C4-2B (cell line): ENCODE results near the gene COG8.
"Not testable (repeated sequence)": the region's sequence is repeated elsewhere in the genome, so short reads cannot be mapped to it uniquely, and the experiment has no call there.

Experiments used
- H3K27ac ChIP-seq: fragments of 450-650 bp; 2 replicates; pipeline ENCODE4 v1.5.1; 2017
- ZFX ChIP-seq: fragments of 450-650 bp; IDR thresholded peaks from 2 replicates; pipeline ENCODE4 v1.6.1; 2017
- TF ChIP-seq, protein P1 (sequence below): fragments of 450-650 bp; conservative IDR thresholded peaks from 2 replicates; pipeline ENCODE4 v1.5.1; 2017; ENCODE audit warnings: mild to moderate bottlenecking

Gene COG8

DNA sequence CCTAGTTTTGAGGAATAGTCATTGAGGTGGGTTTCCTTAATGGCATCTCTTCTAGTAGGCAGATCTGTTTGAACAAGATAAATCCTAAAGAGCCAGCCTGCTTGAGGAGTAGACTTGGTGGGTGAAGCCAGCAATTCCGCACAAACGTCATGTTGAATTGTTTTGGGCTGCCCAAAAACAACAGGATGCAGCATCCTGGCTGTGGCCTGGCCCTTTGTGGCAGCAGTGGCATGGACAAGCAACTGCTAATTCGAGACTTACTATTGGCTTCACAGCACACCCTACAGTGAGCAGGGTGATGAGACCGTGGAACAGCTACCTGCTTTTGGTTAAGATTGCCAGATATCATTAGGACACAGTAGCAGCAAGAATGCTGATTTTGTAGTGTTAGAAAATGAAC is 37.5 kb downstream of the COG8 start:
- TF ChIP-seq, protein P1, sequence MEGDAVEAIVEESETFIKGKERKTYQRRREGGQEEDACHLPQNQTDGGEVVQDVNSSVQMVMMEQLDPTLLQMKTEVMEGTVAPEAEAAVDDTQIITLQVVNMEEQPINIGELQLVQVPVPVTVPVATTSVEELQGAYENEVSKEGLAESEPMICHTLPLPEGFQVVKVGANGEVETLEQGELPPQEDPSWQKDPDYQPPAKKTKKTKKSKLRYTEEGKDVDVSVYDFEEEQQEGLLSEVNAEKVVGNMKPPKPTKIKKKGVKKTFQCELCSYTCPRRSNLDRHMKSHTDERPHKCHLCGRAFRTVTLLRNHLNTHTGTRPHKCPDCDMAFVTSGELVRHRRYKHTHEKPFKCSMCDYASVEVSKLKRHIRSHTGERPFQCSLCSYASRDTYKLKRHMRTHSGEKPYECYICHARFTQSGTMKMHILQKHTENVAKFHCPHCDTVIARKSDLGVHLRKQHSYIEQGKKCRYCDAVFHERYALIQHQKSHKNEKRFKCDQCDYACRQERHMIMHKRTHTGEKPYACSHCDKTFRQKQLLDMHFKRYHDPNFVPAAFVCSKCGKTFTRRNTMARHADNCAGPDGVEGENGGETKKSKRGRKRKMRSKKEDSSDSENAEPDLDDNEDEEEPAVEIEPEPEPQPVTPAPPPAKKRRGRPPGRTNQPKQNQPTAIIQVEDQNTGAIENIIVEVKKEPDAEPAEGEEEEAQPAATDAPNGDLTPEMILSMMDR, result no peak
- no peak for TF ChIP-seq ZFX

DNA sequence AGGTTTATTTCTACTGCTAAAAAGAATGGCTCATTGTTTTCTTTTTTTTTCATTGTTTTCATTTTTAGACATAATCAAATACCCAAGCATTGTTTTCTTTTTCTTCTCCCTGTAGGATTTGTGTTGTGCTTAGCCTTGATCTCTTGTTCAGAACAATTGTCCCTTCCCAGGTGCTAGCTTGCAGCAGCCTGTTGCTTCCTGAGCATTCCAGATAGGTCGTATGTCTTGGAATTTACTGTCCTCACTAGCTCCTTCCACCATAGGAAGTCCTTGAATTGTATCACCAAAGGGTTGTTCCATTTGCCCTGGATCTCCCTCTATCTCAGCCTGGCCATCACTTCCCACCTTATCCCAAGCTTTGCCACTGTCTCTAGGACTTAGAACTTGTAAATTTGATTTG is 38.2 kb downstream of the COG8 start:
- TF ChIP-seq, protein P1, result no peak
- no peak for TF ChIP-seq ZFX
- no peak overlapping the region for H3K27ac ChIP-seq

More for the DNA sequence above, 37.5 kb downstream of the COG8 start:
- H3K27ac ChIP-seq, result no peak overlapping the region

DNA sequence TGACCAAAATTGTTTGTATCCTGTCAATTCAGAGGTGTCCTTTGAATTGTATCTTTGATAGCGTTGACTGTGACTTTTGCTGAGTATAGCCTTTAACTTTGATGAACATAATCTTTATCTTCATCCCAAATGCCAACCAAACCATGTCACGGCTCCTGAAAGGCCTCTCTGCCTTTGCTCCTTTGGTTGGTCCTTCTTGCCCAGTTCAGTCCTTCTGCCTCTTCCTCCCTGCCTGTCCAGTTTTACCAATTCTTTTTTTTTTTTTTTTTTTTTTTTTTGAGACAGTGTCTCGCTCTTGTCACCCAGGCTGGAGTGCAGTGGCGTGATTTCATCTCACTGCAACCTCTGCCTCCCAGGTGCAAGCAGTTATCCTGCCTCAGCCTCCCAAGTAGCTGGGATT is 41.1 kb downstream of the COG8 start:
- no peak overlapping the region for H3K27ac ChIP-seq
- TF ChIP-seq ZFX, result no peak
- TF ChIP-seq, protein P1, result no peak

DNA sequence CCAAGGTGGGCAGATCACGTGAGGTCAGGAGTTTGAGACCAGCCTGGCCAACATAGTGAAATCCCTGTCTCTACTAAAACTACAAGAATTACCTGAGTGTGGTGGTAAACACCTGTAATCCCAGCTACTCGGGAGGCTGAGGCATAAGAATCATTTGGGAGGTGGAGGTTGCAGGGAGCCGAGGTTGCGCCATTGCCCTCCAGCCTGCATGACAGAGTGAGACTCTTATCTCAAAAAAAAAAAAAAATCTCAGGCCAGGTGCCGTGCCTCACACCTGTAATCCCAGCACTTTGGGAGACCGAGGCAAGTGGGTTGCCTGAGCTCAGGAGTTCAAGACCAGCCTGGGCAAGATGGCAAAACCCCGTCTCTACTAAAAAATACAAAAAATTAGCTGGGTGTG is 42.6 kb downstream of the COG8 start:
- not testable (repeated sequence) for H3K27ac ChIP-seq

DNA sequence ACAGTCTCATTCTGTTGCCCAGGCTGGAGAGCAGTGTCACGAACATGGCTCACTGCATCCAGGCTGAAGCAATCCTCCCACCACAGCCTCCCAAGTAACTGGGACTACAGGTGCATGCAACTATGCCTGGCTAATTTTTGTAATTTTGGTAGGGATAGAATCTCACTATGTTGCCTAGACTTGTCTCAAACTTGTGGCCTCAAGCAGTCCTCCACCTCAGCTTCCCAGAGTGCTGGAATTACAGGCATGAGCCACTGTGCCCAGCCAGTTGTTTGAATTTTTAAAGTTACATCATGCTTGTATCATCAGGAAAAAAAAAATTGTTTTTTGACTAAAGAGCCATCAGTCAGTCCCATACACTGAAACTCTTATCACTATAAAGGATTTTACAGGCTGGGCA is 45.3 kb downstream of the COG8 start:
- H3K27ac ChIP-seq, result no peak overlapping the region
- TF ChIP-seq, protein P1, result no peak
- TF ChIP-seq ZFX, result no peak

DNA sequence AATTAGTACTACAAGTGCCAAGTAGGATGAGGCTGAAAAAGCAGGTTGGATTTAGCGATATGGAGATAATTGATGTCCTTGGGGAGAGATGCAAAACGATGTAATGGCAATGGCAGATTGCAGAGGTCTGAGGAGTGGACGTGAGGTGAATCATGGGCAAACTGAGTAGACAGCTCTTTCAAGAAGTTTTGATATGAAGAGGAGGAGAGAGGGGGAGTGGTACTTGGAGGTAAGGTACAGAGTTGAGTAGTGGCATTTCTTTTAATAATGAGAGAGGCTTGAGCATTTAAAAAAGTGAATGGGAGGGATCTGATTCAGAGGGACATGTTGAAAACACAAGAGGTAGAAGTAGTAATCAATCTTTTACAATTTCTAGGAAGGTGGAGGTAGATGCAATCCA is 46.0 kb downstream of the COG8 start:
- no peak overlapping the region for H3K27ac ChIP-seq
- TF ChIP-seq, protein P1, result no peak
- TF ChIP-seq ZFX, result no peak

DNA sequence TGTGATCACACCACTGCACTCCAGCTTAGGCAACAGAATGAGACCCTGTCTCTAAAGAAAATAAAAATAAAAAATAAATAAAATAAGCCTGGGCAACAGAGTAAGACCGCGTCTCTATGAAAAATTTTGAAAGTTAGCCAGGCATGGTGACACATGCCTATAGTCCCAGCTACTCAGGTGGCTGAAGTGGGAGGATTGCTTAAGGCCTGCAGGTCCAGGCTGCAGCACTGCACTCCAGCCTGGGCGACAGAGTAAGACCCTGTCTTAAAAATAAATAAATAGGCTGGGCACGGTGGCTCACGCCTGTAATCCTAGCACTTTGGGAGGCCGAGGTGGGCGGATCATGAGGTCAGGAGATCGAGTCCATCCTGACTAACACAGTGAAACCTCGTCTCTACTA is 47.7 kb downstream of the COG8 start:
- H3K27ac ChIP-seq, result not testable (repeated sequence)

DNA sequence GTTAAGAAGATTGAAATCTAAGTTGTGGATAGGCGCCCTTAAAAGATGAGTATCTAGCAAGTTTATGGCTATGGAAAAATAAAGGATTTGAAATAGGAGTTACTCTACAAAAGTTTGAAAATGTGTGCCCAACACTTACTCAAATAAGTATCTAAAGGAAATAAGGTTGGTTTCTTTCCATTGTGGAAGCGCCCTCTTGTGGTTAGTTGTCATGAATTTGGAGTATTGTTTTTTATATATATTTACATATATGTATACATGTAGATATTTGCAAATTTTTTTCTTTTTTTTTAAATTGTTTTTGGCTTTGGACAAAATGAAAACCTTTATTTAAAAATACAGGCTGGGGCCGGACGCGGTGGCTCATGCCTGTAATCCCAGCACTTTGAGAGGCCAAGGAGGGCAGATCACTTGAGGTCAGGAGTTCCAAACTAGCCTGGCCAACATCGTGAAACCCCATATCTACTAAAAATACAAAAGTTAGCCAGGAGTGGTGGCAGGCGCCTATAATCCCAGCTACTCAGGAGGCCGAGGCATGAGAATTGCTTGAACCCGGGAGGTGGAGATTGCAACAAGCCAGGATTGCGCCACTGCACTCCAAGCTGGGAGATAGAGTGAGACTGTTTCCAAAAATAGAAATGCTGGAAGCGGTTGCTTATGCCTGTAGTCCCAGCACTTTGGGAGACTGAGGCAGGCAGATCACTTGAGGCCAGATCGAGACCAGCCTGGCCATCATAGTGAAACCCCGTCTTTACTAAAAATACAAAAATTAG is 52.2 kb downstream of the COG8 start:
- TF ChIP-seq ZFX, result no peak
- TF ChIP-seq, protein P1, result peak; percentile 79
- no peak overlapping the region for H3K27ac ChIP-seq
